Activated CD8-positive, alpha-beta memory T cell treated with anti-CD3 and anti-CD28 coated beads, Interleukin-2, amount 50 U/mL, for 24 hours (primary cell): Measurements from ENCODE around the gene FRMD4A.

Source experiments
- DNase-seq: peaks from one replicate; pipeline ENCODE4 v3.0.0-alpha.2; 2020; ENCODE audit errors: extremely low read depth

Gene FRMD4A

DNA sequence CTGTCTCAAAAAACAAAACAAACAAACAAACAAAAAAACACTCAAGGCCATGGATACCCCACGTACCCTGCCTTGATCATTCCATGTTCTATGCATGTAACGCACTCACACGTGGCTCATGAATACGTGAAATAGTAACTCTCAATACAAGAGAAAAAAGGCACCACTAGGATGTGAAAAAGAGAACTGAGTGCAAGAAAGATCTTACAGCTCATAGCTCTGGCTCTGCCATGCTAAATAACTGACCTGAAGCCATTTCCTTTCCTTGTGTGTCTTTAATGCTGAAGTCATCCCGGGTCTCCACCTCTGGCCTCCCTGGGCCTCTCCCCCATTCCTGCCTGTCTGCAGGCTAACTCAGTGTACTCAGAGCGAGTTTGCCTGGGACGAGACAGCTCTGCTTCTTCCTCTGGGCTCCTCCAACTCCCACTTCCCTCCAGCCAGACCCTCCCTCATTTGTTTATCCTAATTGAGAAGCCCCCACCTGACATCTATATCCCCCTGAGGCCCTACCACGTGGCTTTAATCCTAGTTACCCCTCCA is 626.7 kb downstream of the FRMD4A start:
- DNase-seq: no peak

GRCh38 chr10:13703101-13703818 is 627.5 kb downstream of the FRMD4A start:
- no peak for DNase-seq

DNA sequence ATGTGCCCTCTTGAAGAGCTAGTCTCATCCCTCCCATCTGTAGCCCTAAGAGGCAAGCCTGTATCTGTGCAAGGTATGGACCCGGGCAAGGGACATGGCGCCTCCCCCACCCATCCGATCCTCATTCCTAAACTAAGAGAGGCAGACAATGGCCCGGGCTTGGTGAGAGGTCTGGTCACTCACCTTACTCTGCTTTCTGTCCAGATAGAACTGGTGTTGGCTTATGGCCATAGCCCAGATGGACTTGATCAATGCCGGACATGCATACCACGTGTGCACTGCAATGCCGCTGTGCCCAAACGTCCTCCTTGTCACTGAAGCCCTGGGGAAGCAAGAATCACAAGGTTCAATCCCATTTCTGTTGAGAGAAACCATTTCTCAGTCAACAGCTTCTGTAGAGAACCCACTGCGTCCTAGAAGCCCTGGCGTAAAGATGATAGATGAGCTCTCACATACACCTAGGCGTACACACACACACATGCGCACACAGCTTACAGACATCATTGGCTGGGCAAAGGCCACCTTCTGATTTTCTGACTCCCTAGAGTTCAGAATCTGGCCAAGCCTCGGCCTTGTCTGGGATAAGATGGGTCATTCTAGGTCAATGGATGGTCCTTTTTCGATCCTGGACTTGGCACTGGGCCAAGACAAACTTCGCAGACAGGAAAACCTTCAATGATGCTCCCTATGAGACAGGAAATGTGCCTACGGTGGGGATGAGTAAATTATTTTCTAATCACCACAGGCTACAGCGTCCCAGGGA is 629.4 kb downstream of the FRMD4A start:
- no peak for DNase-seq

DNA sequence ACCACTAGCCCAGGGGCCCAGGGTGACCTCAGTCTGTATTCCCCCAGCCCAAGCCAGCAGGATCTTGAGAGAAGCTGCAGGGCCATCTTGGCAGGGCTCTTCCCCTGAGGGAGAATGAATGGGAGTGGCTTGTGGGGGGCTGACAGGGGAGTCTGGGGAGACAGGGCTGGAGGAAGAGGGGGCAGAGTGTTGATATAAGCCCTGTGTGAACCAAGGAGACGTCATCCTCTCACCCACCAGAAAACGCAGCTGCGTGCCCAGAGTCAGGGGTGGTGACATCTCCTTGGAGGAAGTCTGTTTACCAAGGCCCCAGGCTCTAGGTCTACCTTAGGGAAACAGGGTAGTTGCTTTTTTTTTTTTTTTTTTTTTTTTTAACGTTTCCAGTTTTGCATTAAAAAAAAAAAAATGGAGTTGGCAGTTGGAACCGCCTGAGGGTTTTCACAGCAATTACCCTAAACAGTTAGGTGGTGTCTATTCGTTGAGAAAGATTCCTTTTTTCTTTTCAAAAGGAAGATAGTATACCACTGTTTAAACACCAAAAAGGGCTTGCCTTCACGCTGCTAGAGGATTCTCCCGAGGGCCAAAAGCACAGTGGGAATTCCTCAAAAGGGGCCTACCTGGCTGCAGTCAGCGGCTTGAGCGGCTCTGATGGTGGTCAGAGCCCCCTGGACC is 630.1 kb downstream of the FRMD4A start:
- no peak for DNase-seq

- DNase-seq: no peak
Observed at GRCh38 chr10:13699216-13699615, 631.5 kb downstream of the FRMD4A start.

DNA sequence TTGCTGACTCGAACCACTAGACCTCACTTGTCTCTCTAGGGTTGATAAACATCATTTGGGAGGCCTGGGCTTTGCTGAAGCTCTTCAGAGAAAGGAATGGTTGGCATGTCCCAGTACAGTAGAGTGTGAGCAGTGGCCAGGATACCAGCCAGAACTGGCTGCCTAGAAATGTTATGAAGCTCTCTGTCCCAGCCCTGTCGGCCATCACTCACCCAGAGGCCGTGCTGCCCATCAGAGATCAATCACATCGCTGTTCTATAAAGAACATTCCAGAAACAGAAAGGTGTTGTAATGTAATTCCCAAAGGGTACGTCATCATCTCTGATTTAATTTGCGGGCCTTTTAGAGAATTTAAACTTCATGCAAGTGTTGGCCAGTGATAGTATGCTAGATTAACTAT is 632.5 kb downstream of the FRMD4A start:
- no peak for DNase-seq

DNA sequence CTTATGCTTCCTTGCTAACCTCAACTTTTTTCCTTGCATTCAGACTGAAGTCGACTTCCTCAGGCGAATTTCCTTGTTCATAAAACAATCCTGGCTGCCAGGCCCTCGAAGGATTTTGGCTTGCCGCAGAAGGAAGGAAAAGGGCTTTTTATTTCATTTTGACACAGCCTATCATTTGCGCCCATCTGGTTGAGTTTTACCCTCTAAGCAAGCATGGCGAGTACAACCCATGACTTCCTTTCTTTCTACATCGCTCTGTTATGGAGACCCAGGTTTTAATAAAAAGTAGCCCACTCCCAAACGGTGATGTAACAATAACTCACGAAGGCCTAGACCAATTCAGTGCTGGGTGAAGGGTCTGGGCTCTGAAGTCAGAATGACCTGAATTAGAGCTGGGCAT is 634.7 kb downstream of the FRMD4A start:
- DNase-seq: no peak

DNA sequence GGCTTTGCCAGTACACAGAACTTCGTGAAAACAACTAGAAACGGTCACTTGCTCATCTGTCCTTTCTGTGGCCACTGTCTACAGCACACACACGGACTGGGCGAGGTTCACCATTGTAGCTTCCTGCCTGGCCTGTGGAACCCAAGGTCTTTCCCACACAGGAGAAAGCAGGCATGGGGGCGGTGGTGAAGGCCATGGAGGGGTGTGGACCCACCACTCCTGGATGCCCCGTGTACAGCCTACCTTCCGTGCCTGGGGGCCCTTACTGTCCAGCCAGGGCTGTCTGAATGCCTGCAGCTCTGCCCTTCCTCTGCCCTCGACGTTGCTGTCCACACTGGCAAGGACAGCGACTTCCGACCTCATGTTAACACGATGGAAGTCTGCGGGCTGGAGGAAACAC is 635.1 kb downstream of the FRMD4A start:
- DNase-seq: no peak

GRCh38 chr10:13693783-13694700 is 636.7 kb downstream of the FRMD4A start:
- DNase-seq: no peak

DNA sequence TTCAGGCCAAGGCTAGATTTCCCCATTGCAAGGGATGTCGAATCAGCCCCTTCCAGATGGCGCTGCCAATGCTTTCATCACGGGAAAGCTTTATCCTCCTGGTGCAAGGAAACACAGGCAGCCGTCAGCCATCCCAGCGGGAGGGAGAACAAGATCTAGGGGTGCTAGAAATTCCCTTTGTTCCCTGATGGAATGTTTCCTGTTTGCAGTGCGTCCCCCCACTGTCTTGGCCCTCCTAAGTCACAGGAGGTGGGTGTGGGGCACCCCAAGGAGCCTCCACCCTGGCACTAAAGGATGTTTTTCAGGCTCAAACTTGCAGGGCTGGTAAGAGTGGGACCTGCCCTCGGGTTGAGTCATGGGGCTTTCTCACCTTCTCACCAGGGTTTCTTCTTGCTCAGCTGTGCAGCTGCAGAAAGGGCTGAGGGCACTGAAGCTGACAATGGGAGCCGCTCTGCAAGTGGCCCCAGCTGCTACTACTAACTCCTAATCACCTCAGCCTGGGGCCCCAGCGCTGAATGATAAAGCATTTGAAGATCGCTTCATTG is 640.4 kb downstream of the FRMD4A start:
- no peak for DNase-seq

- no peak for DNase-seq
Observed at GRCh38 chr10:13686331-13686752, 644.4 kb downstream of the FRMD4A start.

DNA sequence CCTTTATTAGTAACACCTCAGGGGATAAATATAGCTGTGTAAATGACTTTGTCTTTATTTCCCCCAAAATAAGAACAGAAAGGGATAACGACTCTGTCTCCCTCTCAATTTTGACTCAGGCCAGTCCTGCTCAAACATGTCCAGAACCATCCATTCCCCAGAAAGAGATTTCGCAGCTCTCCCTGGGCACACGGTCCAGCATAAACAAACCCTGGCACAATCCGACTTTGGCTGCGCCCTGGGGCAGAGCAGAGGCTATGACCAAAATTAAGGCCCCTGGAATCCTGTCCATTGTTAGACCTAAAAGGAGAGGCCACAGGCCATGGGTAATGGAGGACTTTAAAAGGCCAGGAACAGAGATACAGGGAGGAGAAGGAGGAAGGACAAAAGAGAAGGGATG is 644.8 kb downstream of the FRMD4A start:
- DNase-seq: no peak

DNA sequence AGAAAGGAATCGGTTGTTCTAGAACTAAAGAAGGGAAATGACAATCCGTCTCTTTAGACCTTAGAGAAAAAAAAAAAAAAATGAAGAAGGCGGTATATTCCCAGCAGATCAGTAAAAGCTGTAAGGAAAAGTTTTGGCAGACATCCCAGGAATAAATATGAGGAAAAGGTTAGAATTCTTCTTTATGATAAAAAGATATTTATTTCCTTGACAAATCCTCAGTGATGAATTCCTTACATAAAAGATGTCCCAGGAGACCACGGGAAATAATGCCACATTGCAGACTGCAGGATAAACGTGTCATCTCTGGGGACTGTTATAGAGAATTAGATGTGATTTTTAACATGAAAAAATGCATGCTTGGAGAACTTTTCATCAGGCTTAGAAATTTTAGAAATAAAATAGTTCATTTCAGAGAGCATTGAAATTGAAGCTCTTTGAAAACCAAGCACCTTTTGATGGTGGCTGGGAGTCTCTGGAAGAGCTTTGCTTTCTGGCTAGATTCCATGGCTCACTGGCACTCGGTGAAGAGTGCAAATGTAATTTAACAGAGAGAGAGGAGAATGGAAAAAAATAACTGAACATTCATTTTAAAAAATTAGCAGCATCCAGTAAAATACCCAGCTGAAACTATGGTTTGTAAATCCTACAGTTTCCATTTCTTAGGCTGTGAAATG is 645.8 kb downstream of the FRMD4A start:
- no peak for DNase-seq

DNA sequence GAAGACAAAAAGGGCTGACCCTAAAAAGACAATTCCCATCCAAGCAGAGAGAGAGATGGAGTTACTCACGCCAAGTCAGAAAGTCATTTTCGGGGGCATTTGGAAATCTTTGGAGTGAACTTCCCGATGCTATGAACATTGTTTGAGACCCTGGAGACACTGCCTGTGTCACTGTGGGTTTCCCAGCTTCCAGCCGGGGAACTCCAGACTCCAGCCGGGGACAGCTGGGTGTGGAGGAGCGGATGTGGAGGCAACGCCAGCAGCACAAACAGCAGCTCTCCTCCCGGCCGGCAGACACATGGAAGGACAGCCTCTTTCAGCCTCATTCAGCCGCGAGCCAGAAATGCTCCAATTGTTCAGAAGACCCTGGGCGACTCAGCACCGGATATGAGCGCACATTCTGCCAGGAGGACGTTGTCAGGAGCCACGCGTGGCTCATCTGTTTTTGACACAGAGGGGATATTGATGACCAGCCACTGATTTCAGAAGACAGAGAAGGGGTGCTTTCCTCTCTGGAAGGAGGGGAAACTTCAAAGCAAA is 646.4 kb downstream of the FRMD4A start:
- DNase-seq: no peak

GRCh38 chr10:13683017-13683416 is 647.7 kb downstream of the FRMD4A start:
- DNase-seq: no peak

- DNase-seq: no peak
Observed at GRCh38 chr10:13681960-13682359, 648.8 kb downstream of the FRMD4A start.

DNA sequence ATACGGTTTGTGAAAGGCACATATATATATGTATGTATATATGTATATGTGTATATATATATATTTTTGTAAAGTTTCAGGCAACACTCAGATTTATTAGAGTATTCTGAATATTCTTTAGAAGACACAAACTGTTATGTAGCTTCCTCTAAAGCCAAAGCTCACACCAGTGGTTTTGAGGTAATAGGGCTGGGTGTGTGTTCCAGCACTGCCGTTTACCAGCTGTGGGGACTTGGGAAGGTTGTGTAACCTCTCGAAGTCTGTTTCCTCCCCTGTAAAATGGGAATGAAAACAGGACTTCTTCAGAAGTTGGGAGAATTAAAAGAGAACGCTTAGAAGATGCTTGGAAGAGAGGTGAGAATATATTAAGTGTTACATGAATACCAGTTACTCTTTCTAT is 649.2 kb downstream of the FRMD4A start:
- no peak for DNase-seq

DNA sequence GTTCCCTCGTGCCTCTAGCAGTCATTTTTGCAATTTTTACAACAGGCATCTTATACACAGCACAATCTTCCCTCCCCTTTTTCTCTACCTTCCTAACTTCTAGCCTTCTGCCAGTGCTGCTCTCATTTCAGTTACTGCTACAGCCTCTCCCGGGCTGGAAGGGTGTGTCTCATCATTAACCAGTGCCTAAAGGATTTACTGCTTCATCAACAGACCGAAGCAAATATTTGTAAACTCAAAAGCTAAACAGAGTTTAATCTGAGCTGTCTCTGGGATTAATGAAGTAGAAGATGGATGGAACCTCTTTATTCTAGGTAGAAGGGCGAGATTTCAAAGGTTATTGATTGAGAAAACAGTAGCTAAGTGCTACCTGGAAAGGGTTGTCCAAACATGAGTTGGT is 649.6 kb downstream of the FRMD4A start:
- no peak for DNase-seq

DNA sequence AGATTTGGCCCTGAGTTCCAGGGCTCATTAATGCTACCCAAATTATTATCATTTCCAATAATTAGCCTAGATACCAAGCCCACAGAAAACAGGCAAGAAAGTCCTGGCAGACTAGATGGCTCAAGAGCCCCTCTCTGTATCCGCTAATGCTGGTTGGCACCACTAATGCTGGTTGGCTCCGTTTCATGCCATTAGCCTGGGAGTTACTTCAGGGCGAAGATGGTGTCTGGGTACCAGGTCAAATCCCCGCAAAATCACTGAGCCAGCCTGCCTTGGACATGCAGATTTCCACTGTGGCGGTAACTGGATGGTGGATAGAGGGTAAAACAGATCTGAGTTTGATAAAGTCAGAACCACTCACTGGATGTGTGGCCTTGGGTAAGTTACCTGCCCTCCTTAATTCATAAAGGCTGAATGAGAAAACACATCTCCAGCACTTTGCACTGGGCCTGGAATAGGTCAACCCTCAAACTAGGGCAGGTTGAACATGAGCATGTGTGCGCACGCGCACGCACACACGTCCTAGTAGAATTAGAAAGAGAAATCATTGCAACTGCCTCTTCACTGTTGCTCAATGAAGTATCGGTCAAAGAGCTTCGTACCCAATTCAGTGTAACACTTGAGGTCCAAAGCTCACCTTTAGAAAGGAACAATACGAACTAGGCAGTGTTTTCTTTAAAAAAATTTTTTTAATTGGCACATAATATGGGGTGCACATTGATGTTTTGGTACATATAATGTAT is 652.5 kb downstream of the FRMD4A start:
- no peak for DNase-seq
